Natural killer cell (primary cell): Measurements from ENCODE around the gene ENPP7. TPM values are rescaled to one million over a fixed set of nuclear protein-coding genes. Genes with fewer than 3 reads are reported as not detected.

Experiments
- ATAC-seq, 3 donors: fragments of 150-1000 bp in 2 of 3; fragments of 200-7000 bp in 1 of 3; cut with Tn5 transposase; 1 replicate in 1 of 3; 2 replicates in 2 of 3; pipeline ENCODE4 v1.10.0; 2021; ENCODE audit warnings: mild to moderate bottlenecking in 2 of 3, moderate library complexity in 2 of 3
- DNase-seq, 2 donors: peaks; one replicate each; pipeline versions ENCODE4 v3.0.0 to v3.0.0-alpha.2; 2013 to 2021; ENCODE audit warnings: mixed read lengths in 1 of 2
- H3K27ac ChIP-seq: one replicate; pipeline ENCODE4 v1.5.1; 2013; ENCODE audit warnings: mild to moderate bottlenecking, low read length
- H3K27me3 ChIP-seq: one replicate; pipeline ENCODE4 v1.6.1; 2013; ENCODE audit warnings: low read length; ENCODE audit not compliant: control insufficient read depth, insufficient read depth
- H3K36me3 ChIP-seq: one replicate; pipeline ENCODE4 v1.6.1; 2013; ENCODE audit warnings: low read length; ENCODE audit not compliant: control insufficient read depth, insufficient read depth
- H3K4me1 ChIP-seq: one replicate; pipeline ENCODE4 v1.6.1; 2013; ENCODE audit warnings: low read length; ENCODE audit not compliant: control insufficient read depth, insufficient read depth
- H3K4me3 ChIP-seq: one replicate; pipeline ENCODE4 v1.5.1; 2013; ENCODE audit warnings: low read length
- H3K9me3 ChIP-seq: one replicate; pipeline ENCODE4 v1.6.1; 2013; ENCODE audit warnings: low read length; ENCODE audit not compliant: control insufficient read depth, insufficient read depth
- H3K27ac Mint-ChIP-seq, 2 donors: one replicate each; pipeline ENCODE4 v1.8.0; 2022; ENCODE audit warnings: mild to moderate bottlenecking in 2 of 2, mixed read lengths in 2 of 2, moderate library complexity in 1 of 2
- H3K27me3 Mint-ChIP-seq, 2 donors: one replicate each; pipeline ENCODE4 v1.8.0; 2022; ENCODE audit warnings: low read depth in 2 of 2, mixed read lengths in 2 of 2
- H3K36me3 Mint-ChIP-seq: one replicate; pipeline ENCODE4 v1.8.0; 2022; ENCODE audit warnings: mixed read lengths
- H3K4me1 Mint-ChIP-seq, 2 donors: one replicate each; pipeline ENCODE4 v1.8.0; 2022; ENCODE audit warnings: mixed read lengths in 2 of 2
- H3K4me3 Mint-ChIP-seq: one replicate; pipeline ENCODE4 v1.8.0; 2022; ENCODE audit warnings: mild to moderate bottlenecking, moderate library complexity, mixed read lengths
- H3K9me3 Mint-ChIP-seq, 2 donors: one replicate each; pipeline ENCODE4 v1.8.0; 2022; ENCODE audit warnings: mixed read lengths in 2 of 2
- CTCF ChIP-seq: fragments of 200-600 bp; IDR thresholded peaks from one replicate; pipeline ENCODE4 v1.8.0; 2022; ENCODE audit warnings: antibody characterized with exemption
- WGBS: methylation state at CpG from one replicate; pipeline ENCODE4 v1.1.7; 2013; ENCODE audit warnings: missing lambda C conversion rate; ENCODE audit not compliant: insufficient coverage; 5-methylcytosine and 5-hydroxymethylcytosine counted together
- intact Hi-C: fragments of 100-400 bp; cut with micrococcal nuclease; formaldehyde crosslinking; loops from one replicate; pipeline ENCODE4 v1.14.2; 2022
- total RNA-seq, 4 donors: library from RNA; stranded (reverse); fragments of 120-200 nt in 1 of 4; gene quantifications; one replicate each; pipeline versions ENCODE4 v1.2.3 to v1.2.4, GENCODE V29; 2013 to 2022

Gene ENPP7
- total RNA-seq, 3 donors from 2014 or later (not counting 1 experiment from before 2014, with no cell fraction given), result 0.95 TPM; not detected in 2

- Histone ChIP-seq H3K4me1 (no peaks in the 10 kb centered on the region), H3K27ac (no peak overlapping the region), H3K27me3 (no peaks in the 10 kb centered on the region), H3K4me3 (no peak overlapping the region), H3K36me3 (no peaks in the 10 kb centered on the region), H3K9me3 (no peaks in the 10 kb centered on the region)
- H3K27me3 Mint-ChIP-seq, result peaks cover 0 to 4% of the 10 kb centered on the region in 2 donors
- no peaks in the 10 kb centered on the region for H3K4me1 Mint-ChIP-seq
- intact Hi-C loops, result no loop called here
- ATAC-seq, result no peak
- no peaks in the 10 kb centered on the region for H3K9me3 Mint-ChIP-seq
- WGBS, result 94% methylated on average over 10 of the region's 10 CpGs
- no peak overlapping the region for H3K4me3 Mint-ChIP-seq
- no peak overlapping the region for H3K27ac Mint-ChIP-seq
- H3K36me3 Mint-ChIP-seq, result no peaks in the 10 kb centered on the region
- no peak for TF ChIP-seq CTCF
- no peak for DNase-seq
These were observed 8.0 kb upstream of the ENPP7 start for GRCh38 chr17:79722787-79723186.

- no peaks in the 10 kb centered on the region for H3K36me3 ChIP-seq
- peak overlapping the region; percentile 45 for H3K4me3 ChIP-seq
- H3K27ac ChIP-seq, result peak overlapping the region; percentile 70
- intact Hi-C loops, result no loop called here
- H3K4me1 Mint-ChIP-seq, result peaks cover 18% of the 10 kb centered on the region in 2 donors
- WGBS, result 55% methylated on average over 22 of the region's 22 CpGs
- H3K9me3 Mint-ChIP-seq, result no peaks in the 10 kb centered on the region
- peak overlapping the region; percentile 72 to 85 for H3K27ac Mint-ChIP-seq
- TF ChIP-seq CTCF, result no peak
- no peaks in the 10 kb centered on the region for H3K27me3 Mint-ChIP-seq
- peak; percentile 77 to 94 for DNase-seq
- peak overlapping the region; percentile 76 for H3K4me3 Mint-ChIP-seq
- H3K36me3 Mint-ChIP-seq, result no peaks in the 10 kb centered on the region
- no peaks in the 10 kb centered on the region for H3K9me3 ChIP-seq
- peak; percentile 74 to 94 (median 92) for ATAC-seq
- H3K27me3 ChIP-seq, result no peaks in the 10 kb centered on the region
- H3K4me1 ChIP-seq, result peaks cover 25% of the 10 kb centered on the region
These were observed 2.4 kb upstream of the ENPP7 start for GRCh38 chr17:79728169-79728907.

GRCh38 chr17:79728908-79729471 is 1.8 kb upstream of the ENPP7 start:
- intact Hi-C loops, result no loop called here
- no peak for ATAC-seq
- Mint-ChIP-seq H3K9me3 (no peaks in the 10 kb centered on the region), H3K36me3 (no peaks in the 10 kb centered on the region), H3K27me3 (no peaks in the 10 kb centered on the region), H3K4me1 (peaks cover 18 to 20% of the 10 kb centered on the region in 2 donors), H3K4me3 (peak overlapping the region; percentile 13), H3K27ac (no peak overlapping the region)
- 84% methylated on average over 26 of the region's 26 CpGs for WGBS
- H3K4me3 ChIP-seq, result peak overlapping the region; percentile 45
- TF ChIP-seq CTCF, result no peak
- no peaks in the 10 kb centered on the region for H3K27me3 ChIP-seq
- H3K27ac ChIP-seq, result peak overlapping the region; percentile 70
- H3K36me3 ChIP-seq, result no peaks in the 10 kb centered on the region
- no peak for DNase-seq
- H3K9me3 ChIP-seq, result no peaks in the 10 kb centered on the region
- H3K4me1 ChIP-seq, result peaks cover 27% of the 10 kb centered on the region
